Stimulated activated CD4-positive, alpha-beta T cell treated with anti-CD3 and anti-CD28 coated beads, Interleukin-4, amount 100 ng/mL, for 24 hours (primary cell): ENCODE results near the gene SNAPC2.
A peak's percentile ranks its signal among the peaks of the same experiment; 100 is the strongest.
"Not testable (repeated sequence)": the region's sequence is repeated elsewhere in the genome, so short reads cannot be mapped to it uniquely, and the experiment has no call there.

ENCODE experiments used
- DNase-seq: peaks from one replicate; pipeline ENCODE4 v3.0.0-alpha.2; 2020

Gene SNAPC2

DNA sequence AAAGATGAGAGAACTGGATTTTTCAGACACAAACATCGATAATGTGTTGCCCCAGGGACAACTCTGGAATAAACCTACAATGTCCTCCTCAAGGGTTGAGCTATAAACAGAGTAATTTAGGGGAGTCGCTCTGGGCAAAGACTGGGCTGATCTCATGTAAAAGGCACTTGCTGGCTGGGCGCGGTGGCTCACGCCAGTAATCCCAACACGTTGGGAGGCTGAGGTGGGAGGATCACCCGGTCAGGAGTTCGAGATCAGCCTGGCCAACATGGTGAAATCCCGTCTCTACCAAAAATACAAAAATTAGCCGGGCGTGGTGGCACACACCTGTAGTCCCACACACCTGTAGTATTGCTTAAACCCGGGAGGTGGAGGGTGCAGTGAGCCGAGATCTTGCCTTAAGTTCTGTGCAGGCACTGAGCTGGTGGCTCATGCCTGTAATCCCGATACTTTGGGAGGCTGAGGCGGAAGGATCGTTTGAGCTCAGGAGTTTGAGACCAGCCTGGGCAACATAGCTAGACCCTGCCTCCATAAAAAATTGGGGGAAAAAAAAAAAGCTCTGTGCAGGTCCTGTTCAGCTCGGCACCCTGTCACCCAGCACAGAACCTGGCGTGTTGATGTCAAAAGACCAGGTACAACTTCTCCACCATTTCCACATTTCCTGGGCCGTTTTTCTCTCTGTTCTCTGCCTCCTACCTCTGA is 21.9 kb downstream of the SNAPC2 start:
- no peak for DNase-seq

DNA sequence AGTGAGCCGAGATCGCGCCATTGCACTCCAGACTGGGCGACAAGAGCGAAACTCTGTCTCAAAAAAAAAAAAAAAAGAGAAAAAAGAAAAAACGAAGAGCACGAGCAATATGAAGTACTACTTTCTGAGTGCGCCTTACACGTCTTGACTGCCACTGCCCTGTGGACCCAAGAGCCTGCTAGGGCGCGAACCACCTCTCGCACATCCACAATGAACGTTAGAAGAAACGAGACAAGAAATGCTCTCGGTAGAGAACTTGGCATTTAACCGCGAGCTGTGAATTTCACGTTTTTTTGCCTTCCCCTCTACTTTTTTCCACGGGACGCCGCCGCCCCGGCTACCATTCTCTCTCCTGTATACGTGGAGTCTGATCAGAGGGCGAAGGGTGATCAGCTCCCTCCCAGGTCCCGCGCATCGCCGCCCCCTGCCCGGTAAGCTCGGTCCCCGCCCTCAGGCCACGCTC is 22.9 kb downstream of the SNAPC2 start:
- DNase-seq = no peak

GRCh38 chr19:7943444-7944176 is 23.5 kb downstream of the SNAPC2 start, which contains the start of gene TIMM44:
Gene TIMM44, minus strand, starts transcription at chr19:7943666. Its CDS starts 15 bp downstream, at chr19:7943651.
- peak; percentile 99 for DNase-seq

- peak; percentile 90 for DNase-seq
Measured at GRCh38 chr19:7944177-7944761, 24.1 kb downstream of the SNAPC2 start.

GRCh38 chr19:7947939-7948338 is 27.8 kb downstream of the SNAPC2 start:
- DNase-seq = no peak

DNA sequence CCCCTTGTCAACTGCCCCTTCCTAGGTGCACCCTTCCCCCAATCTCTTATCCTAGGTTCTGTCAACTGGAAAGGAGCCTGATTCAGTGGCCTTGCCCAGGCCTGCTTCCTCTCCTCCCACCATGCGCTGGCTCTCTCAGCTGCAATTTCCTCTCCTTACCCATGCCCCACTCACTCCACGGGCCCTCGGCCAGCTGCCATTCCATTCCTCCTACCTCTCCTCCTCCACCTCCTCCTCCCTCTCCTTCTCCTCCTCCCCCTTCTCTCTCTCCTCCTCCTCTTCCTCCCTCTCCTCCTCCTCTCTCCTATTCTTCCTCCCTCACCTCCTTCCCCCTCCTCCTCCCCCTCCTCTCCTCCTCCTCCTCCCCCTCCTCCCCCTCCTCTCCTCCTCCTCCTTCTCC is 32.9 kb downstream of the SNAPC2 start:
- no peak for DNase-seq

DNA sequence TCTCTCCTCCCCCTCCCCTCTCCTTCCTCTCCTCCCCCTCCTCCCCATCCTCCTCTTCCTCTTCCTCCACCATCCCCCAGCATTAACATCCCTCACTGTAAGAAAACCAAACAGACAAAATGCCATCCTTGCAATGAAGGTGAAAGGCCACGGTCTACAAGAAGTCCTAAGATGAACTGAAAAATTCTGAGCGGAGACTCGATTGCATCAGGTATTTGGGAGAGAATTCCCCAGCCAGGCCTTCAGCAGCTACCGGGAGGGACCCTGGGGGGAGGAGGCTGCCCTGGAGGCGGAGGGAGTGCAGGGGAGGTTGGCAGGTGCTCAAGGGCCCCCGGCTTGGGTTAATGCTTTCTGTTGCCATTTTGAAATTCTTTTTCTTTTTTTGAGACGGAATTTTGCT is 33.4 kb downstream of the SNAPC2 start:
- DNase-seq = no peak

DNA sequence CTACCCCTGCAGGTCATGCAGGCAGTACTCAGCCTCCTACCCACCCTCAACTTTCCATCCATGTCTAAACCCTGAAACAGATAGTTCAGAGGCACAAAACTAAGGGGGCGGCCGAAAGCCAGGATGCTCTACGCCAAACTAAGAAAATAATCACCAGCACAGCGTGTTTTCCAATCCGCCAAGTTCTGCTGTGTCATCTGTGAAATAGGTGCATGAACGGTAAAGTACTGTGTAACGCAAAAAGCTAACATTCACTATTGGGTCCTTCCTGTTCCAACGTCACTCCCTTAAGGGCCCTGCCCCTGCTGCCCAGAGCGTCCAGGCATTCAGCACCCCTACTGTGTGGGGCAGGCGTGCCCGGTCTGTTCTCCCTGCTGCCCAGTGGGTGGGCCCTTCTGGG is 35.6 kb downstream of the SNAPC2 start:
- no peak for DNase-seq

GRCh38 chr19:7959211-7959610 is 39.1 kb downstream of the SNAPC2 start:
- DNase-seq = no peak

DNA sequence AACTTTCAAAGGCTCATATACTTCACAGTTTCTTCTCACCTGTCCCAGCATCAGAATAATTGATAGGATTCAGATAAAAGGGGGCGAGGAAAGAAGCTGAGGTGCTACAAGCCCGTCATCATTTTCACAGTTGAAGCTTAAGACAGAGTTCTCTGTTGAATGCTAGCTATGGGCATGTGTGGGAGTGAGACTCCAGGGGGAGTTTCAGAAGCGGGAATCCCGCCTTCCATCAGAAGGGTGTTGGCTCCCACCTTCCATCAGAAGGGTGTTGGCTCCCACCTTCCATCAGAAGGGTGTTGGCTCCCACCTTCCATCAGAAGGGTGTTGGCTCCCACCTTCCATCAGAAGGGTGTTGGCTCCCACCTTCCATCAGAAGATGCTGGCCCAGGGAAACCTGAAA is 40.9 kb downstream of the SNAPC2 start:
- not testable (repeated sequence) for DNase-seq

- no peak for DNase-seq
Measured at GRCh38 chr19:7961920-7962626, 41.9 kb downstream of the SNAPC2 start.

DNA sequence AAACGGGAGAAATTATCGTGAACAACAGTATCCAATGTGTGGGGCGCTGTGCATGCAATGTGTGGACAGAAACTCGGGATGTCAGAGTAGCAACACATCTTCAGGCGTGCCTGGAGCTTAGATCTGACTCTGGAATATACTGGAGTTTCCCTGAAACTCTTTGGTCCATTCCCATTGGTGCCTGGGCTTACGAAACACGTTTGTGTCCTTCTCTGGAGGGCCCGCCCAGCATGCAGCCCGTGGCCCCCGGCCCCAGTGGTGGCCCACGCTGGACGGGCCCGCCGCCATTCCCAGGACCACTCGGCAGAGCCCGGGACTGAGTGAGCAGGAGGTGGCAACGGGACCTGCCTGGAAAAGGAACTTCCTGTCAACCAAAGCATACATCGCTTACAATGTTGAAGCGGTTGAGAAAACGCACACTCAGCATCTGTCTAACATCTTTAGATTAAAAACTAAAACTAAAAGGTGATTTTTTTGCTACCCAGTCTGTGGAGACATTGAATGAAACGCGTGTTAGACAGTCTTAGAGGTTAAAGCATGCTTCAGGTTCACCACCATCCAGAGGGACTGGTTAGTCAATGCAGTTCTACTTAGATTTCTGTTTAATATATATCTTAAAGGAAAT is 42.6 kb downstream of the SNAPC2 start:
- no peak for DNase-seq

DNA sequence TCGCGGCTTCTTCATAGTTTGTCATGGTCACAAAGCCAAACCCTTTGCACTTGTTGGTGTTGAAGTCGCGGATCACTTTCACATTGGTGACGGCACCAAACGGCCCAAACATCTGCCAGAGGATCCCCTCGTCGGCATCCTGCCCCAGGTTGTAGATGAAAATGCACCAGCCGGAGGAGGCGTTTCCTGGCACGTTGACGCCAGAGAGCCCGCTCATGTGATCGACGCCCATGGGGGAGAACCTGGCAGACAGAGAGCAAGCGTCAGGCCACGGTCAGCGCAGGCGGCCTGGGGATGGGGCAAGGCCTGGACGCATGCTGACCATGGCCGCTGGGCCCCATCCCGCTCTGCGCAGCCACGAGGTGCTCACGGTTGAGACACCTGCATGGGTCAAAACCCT is 43.4 kb downstream of the SNAPC2 start:
- DNase-seq = no peak

DNA sequence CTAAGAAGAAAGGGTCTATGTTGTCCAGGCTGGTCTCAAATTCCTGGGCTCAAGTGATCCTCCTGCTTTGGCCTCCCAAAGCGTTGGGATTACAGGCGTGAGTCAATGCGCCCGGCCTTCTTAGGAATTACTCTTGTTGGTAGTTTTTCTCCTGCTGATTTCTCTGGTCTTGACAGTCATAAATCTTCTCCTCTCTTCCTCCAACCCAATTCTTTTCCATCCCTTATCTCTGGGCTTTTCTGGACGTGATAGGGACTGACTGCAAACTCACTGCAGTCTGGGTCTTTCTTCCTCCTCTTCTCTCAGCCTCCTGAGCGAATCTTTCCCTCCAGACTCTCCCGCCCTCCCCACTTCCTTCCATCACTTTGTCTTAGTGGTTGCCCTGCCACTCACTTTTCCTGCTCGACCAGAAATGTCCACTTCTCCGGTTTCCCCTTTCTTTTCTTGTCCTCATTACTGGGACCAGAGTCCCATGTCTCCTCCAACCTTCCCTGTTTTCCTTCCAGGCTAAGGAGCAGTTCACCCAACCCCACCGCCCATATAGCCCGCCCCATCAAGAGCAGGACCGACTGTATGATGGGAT is 45.2 kb downstream of the SNAPC2 start:
- DNase-seq = no peak

GRCh38 chr19:7965921-7966665 is 46.0 kb downstream of the SNAPC2 start:
- no peak for DNase-seq

DNA sequence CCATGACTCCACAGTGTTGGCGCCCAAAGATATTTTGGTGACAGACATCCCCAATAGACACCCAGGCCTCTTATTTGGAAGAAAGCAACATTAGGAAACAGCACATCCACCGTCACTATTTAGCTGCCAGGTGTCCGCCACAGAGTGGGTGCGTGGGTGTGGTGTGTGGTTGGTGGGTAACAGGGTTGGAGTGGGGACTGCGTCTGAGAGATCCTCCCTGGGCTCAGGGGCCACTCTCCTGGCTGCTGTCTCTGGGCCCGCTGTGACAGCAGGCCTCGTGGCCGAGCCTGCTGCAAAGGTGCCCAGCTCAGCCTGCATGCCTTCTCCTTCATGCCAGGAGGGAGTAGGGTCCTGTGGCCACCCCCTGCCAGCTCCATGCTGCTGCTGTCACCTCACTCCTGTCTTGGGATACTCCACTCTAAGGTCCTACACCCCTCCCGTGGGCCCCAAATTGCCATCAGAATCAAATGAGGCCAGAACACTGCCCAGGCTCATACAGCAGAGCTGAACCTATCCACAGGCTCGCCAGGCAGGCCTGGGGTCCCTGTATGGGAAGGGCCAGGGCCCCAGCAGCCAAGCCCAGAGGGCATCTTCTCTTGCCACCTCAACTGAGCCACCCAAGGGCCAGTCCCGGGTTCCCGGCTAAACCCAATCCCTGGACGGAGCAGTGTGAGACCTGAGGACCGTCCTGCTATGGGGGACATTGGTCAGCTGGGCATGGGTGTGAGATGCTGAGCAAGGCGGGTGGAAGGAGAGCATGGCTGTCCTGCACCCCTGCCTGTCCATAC is 48.1 kb downstream of the SNAPC2 start:
- DNase-seq = no peak

- no peak for DNase-seq
Measured at GRCh38 chr19:7968796-7969554, 48.8 kb downstream of the SNAPC2 start.

DNA sequence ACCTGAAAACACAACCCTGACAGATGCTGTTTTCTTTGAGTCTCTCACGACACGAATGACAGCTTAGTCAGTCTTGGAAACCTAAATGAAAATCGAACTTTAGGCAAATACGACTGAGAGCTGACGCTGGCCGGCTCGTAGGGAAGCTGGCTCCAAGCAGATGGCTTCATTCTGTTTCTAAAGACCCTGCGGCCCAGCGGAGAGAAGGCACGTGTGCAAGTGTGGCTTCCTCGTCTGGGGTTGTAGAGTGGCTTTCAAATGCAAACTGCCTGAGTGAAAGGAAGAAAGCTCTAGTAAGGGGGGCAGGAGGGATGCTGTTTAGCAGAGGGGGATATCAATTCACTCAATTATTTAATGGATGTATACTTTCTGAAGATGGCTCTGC is 49.4 kb downstream of the SNAPC2 start:
- DNase-seq = no peak

GRCh38 chr19:7970716-7971448 is 50.7 kb downstream of the SNAPC2 start:
- peak; percentile 23 for DNase-seq
